Stimulated activated CD8-positive, alpha-beta memory T cell treated with anti-CD3 and anti-CD28 coated beads, Interleukin-15, amount 100 ng/mL, for 1 hour (primary cell): ENCODE results near the gene HTR4.
"Not testable (repeated sequence)": the region's sequence is repeated elsewhere in the genome, so short reads cannot be mapped to it uniquely, and the experiment has no call there.

ENCODE experiments used
- DNase-seq: peaks from one replicate; pipeline ENCODE4 v3.0.0-alpha.2; 2020; ENCODE audit warnings: low read depth

Gene HTR4

DNA sequence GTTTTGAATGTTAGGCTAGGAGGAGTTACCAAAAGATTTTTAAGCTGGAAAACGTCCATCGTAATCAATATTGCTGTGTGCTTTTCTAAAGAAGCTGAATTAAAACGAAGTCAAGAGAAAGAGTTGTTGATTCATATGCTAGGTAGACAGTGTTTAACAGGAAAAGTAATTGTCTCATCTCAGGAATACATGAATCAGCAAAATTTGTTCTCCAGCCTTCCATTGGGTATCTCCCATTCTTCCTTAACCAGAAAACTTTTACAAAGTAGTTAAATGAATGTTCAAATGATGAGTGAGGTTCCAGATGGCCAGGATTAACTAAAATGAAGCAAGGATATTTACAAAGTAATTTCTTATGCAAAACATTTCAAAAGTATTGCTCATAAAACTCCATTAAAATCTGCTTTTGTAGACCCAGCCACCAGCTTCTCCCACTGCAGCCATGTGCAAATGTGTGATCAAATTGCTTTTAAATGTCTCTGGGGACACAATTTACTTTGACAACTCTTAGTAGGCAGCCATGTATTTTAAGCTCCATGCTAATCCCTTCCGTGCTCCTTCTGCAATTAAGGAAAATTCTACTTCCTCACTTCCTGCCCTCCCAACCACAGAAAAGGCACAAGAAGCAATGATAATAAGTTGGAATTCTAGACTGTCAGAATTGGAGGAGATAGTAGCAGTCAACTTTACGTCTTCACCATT lies 121.2 kb downstream of the HTR4 start:
- DNase-seq, result no peak

DNA sequence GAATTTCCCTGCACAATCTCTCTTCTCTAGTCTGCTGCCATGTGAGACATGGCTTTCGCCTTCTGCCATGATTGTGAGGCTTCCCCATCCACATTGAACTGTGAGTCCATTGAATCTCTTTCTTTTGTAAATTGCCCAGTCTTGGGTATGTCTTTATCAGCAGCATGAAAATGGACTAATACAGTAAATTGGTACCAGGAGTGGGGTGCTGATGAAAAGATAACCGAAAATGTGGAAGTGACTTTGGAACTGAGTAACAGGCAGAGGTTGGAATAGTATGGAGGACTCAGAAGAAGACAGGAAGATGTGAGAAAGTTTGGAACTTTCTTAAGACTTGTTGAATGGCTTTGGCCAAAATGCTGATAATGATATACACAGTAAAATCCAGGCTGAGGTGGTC lies 124.9 kb downstream of the HTR4 start:
- not testable (repeated sequence) for DNase-seq

DNA sequence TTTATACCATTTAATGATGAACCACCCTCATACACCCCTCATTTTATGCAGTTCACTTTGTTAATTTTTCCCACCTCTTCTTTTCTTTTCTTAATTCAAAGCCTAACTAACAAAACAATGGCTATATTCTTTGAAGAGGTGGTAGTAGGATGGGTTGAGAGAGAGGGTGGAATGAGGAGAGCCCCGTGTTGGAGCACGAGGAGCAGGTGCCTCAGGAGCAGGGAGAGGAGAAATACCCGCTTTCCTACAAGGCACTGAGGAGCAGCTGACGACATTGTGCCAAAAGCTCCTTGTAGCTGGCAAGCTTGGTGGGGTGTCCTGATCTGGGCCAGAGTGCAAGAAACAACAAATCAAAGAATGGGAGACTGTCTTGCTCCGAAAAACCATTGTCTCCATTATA lies 129.6 kb downstream of the HTR4 start:
- no peak for DNase-seq

DNA sequence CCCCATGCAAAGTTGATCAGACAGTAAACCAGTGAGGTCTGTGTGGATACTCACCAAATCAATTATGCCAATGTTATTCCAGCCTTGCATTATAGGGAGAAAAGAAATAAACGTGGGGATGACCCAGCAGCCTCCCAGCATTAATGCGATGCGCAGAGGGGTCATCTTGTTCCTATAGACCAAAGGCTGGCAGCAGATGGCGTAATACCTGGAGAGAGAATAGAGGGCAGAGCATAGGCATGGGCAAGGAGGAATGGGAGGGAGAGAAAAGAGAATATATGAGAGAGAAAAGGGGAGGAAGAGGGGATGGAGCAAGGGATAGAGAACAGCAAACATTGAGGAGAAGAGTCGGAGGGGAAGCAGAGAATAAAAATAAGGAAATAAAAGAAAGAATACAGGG lies 131.2 kb downstream of the HTR4 start:
- no peak for DNase-seq

DNA sequence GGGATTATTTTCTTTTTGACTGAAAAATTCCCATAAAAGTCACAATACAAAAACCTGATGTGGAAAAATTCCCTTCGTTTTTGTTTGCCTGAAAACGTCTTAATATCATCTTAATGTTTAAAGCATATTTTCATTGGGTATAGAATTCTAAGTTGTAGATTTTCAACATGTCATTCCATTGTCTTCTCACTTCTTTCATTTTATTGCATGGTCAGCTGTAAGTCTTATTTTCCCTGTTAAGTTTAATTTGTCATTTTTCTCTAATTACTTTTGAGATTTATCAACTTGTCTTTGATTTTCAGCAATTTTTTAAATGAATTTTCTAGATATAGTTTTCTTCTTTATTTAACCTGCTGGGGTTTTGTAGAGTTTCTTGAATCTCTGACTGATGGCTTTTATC lies 138.9 kb downstream of the HTR4 start:
- no peak for DNase-seq

DNA sequence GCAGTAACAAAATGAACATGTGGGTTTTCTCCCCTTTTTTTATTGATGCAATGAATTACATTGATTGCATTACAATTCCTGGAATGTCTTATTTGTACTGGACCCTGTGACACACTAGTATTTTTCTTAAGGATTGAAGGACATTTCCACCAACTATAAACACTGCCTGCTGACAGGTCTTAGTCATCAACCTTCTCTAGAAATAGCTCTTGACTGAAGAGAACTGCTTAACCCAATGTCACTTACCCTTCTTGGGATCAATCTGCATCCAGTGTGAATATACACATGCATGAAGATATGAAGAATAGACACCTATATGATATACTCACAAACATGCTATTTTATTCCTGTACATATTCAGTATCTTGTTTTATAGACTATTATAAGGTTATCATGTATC lies 140.0 kb downstream of the HTR4 start:
- no peak for DNase-seq

DNA sequence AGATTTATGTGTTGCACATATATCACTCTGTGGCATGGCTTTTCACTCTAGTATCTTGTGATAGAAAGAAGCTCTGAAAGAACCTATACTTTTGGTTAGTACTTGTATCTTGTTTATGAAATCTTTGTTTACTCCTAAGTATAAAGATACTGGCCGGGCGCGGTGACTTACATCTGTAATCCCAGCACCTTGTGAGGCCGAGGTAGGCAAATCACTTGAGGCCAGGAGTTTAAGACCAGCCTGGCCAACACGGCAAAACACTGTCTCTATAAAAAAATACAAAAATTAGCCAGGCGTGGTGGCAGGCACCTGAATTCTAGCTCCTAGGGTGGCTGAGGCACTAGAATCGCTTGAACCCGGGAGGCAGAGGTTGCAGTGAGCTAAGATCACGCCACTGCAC lies 141.8 kb downstream of the HTR4 start:
- no peak for DNase-seq

DNA sequence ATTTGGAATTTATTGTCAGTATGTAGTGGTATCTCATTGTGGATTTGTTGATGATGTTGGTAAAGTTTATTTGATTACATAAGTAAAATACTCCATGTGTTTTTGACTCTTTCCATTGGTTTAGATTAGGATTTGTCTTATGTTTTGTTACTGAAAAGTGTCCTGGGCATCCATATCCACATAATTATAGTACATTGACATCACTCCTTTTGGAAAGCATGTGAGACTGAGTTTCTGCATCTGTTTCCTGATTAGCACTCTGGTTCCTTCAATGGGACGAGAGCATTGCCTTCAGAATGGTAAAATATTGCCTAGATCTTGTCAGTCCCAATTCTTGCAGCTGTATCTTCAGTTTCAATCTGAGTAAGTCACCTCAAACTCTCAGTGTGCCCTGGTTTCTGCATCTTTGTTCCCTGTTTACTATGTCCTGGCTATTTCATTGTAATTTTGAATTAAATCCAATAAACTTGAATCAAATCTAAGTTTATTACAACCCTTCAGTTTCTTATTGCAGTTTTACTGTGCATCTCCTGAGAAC lies 142.4 kb downstream of the HTR4 start:
- DNase-seq, result no peak

DNA sequence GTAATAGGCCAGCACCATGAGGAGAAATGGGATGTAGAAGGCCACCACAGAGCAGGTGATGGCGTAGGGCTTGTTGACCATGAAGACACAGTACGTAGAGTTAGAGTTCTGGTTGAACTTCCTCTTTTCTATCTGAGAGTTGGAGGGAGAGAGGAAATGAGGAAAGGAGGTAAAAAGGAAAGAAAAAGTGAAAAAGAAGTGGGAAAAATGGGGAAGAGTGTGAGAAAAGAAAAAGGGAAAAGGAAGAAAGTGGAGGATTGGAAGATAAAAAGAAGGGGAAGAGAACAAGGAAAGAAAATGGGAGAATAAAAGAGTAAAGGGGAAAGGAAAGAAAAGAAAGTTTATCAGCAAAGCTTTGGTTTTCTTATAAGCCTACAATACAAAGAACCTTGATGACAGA lies 144.4 kb downstream of the HTR4 start:
- no peak for DNase-seq

DNA sequence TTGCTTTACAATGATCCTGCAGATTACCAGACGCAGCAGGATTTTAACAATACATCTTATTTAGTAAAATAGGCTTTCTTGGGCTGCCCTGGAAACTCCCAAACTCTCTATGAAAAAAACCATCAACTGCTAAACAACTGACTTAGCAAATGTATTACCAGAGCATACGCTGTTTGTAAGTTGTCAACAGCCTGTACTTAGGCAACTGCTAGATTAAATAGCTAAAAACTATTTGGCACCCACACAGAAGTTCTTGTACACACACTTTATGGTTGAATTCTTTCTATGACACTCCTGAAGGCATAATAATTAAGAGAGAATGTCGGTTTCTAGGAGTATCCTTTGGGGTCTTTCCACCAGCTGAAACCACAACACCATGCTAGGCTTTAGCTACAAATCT lies 146.7 kb downstream of the HTR4 start:
- no peak for DNase-seq

DNA sequence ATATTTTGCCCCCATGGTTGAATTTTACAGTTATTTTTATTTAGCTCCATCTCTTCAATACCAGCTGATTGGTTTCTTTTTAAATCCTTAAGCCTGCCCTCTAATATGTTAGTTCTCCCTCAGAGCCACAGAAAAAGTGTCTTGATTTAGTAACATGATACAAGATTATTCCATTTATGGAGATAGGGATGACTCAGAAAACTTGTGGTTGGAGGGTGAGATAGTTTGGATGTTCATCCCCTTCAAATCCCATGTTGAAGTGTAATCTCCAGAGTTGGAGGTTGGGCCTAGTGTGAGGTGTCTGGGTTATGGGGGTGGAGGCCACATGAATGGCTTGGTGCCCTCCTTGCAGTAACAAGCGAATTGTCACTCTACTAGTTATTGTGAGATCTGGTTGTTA lies 154.9 kb downstream of the HTR4 start:
- DNase-seq, result no peak

DNA sequence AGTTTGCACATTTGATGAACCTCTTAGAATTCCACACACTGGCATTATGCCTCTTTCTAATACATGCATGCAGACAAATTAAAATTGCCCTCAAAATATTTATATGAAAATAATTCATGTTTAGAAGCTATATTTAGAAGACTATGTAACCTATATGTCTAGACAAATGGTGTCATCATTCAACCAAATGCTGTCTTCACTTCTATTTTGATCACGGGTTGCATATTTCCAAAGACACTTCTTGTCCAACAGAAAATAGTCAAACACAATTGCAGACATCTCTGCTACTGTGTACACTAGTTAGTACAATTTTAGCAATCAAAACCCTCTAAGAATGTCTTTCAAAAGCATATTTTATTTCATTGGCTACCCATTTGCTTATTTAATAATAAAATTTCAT lies 156.6 kb downstream of the HTR4 start:
- no peak for DNase-seq

DNA sequence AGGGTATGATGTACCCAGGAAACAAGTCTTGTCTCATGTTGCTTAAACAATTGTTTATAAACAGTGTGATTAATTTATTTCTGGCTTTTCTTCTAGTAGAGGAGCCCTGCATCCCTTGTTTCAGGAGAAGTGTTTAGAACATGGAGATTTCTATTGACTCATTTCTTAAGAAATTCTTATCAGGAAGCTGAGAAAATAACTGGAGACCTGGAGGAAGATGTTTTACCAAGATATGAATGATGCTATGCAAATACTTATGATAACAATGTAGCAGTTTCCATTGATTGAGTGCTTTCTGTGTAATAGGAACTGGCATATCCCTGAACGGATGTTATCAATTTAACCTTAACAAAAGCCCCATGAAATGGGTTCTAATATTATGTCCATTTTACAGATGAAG lies 162.0 kb downstream of the HTR4 start:
- DNase-seq, result no peak

DNA sequence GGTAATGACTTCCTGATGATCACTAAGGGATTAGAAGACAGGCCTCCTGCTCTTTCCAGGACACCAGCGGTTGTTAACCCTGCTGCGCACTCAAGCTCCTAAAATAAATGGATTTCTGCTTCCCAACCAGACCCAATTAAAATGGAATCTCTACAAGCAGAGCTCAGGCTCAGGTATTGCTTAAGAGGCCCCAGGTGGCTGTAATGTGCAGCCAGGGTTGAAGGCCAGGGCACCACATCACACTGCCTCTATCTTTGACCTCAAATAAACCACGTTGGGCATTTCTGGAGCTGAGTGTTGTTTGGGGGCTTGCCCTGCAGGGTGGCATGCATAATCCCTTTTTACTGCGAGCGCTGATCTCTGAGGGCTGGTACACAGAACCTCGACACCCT lies 162.5 kb downstream of the HTR4 start:
- no peak for DNase-seq

DNA sequence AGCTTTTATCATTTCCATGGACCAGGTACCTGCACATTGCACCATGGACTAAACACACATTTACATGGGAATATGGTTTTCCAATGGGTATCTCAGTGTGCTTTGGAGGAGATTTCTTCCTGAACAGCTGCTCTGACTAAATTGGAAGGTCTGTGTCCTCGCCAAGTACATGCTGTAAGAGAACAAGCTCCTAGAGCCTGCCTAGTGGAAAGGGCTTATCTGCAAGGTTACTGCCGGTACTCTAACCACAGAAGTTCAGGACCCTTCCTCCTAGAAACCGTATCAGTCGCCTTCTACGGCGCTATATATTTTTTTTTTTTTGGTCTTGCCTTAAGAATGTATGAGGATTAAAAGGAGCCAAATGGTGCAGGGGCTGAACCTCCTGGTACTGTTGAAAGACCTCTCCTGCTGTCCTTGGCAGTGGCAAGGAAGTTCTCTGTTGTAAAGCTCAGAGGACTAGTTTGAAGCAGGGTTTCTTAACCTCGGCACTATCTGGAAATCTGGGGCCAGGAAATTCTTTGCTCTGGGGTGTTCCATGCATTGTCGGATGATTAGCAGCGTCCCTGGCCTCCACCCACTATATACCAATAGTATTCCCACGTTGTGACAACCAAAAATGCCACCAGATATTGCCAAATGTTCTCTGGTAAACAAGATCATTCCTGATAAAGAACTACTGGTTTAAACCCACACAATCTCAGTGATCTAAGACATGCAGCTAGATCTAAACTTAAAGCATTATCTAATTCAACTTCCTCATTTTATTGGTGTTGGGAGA lies 163.1 kb downstream of the HTR4 start:
- no peak for DNase-seq

DNA sequence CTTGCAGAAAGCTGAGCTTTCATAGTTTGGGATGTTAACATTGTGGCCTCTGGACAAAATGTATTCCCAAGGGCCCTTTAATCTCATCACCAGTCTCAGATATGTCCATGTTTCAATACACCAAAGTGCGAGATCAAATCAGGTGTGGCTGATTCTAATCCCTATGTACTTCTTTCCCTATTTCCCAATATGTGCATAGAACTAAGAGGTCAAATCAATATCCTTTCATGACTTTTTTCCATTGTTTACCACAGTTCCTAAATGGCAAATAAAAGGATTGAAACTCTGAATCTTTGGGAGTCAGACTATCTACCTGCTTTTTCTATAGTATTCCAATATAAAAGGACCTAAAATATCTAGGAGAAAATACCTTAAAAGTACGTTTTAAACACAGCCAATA lies 165.6 kb downstream of the HTR4 start:
- DNase-seq, result no peak

DNA sequence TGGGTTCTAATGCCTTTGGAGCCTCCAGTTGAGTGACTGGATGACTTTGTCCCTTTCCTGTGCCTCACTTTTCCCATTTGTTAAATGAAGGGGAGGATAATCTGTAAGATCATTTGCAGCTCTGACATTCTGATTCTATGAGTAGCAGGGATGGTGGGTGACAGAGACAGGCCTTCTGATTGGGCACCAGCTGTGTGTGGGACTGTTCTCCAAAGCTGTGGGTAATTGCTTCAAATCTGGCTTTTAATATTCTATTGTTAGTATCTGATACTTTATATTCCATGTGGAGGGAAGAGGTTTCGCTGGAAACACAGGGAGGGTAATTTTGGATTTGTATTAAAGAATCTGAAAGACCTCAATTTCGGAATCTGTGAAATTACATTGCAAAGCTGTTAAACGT lies 167.9 kb downstream of the HTR4 start:
- no peak for DNase-seq

DNA sequence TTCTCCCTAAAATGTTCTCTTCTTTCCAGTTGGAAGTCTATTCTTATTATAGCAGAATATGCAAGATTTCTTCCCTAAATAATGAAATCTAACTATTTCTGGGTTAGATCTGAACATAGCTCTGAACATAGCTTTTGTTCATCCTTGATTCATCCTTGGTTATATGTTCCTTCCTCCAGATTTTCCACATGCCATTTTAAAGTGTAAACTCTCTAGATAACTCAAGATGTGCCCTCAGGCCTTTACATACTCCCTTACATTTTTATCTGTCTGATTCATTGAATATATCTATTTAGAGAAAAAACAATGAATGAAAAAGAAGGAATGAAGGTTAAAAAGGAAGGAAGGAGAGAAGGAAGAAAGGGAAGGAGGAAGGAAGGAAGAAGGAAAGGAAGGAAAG lies 169.7 kb downstream of the HTR4 start:
- DNase-seq, result no peak

DNA sequence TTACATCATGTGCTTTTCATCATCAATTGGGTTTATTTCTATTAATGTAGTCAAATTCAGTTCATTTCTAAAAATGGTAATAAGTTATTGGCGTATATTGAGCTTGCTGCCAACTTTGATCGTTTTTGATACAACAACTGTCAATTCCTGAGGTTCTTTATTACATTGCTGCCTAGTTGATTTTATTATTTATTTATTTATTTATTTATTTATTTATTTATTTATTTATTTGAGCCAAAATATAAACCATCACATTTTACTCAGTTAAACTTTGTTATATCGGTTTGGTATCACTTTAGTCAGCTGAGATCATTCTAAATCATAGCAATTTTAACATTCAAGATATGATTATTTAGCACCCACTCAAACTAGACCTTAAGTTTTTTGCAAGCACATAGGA lies 170.6 kb downstream of the HTR4 start:
- no peak for DNase-seq

DNA sequence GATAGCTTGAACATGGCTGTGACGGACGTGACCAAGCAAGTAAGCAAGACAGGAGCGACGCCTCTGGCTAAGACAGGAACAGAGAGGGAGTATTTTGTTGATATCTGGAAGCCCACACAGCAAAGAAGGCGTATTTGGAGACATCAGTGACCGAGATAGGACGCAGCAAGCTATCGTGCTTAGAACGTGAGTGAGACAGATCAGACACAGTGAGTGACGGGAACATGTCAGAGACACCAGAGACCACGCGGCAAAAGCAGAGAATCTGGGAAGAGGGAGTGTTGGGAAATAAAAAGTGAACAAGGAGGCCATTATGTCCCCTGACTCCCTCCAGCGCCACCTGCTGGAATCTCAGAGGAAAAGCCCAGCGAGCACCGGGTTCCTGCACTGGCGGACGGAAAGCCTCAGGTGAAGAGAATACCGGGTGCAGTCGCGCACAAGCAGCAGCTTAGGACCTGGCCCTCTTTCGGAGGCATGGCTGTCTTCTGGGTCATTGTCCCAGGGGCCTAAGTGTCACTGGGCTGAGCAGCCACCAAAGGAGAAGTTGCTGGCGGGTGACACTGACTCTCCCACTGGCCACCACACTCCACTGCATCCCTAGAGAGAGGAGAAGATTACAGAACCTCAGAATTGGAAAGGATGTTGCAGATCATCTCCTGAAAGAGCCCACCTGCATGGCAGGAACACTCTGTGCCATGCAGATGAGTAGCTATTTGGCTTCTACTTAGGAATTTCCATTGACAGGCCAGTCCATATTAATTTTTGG lies 171.4 kb downstream of the HTR4 start:
- peak; percentile 27 for DNase-seq

DNA sequence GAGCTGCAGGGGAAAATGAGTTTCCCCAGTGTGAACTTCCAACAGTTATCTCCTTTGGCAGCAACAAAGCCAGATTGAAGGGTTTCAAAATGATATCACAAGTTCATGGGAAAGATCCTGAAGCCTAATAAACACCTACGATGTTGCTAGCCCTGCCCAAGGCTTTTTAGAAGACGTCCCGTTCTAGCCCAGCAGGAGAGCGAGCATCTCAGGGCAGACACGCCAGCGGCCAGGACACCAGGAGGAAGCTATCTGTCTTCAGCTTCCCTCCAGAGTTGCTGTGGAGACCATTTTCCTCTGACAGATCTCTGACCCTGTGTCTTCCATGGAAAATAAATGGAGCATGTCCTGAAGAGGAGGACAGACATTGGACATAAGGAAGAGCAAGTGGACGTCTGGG lies 172.1 kb downstream of the HTR4 start:
- no peak for DNase-seq

DNA sequence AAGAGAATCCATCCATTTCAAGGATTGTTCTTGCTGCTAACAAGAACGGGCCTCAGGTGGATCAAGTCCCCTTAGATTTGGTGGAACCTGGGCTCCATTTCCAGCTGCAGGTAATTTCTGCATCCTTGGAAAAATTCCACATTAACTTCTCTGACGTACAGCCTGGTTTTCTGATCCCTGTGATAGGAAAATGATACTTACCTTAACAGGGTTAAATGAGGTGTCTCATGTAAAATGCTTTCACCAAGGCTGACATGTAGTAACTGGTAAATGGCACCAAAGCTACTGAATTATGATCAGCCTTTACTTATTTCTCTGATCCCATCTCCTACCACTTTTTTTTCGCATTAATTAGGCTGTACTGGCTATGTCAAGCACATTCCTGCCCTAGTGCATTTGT lies 176.9 kb downstream of the HTR4 start:
- no peak for DNase-seq

DNA sequence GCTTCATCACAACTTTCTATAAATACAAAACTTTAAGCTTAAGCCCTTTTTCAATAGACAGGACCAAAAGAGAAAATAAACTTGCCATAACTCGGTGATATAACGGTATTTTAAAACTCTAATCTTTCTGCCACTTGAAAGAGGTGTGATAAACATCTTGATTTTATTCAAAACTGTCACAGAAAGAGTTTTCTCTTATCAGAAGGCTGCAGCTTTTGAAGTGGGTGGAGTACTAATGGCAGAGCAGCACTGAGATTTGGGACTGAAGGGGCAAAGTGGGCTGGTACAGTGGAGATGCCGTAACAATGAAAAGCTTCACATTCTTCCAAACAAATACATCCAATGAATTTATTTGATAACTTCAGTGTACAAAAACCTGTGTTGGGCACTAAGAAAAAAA lies 178.0 kb downstream of the HTR4 start:
- no peak for DNase-seq
